Astrocyte (in vitro differentiated cells and primary cell): ENCODE measurements around the gene FAM221B. TPM values are rescaled to one million over a fixed set of nuclear protein-coding genes. Genes with fewer than 3 reads are reported as not detected.

Experiments used
- DNase-seq: peaks from one replicate; pipeline ENCODE4 v3.0.0-alpha.2; 2010; ENCODE audit warnings: low read depth
- FAIRE-seq: peaks from 2 replicates; lab custom pipeline; 2011; peaks lifted over from hg19 to GRCh38; lab: Jason Lieb, UNC
- H2AFZ ChIP-seq: 2 replicates; pipeline ENCODE4 v1.6.0; 2012; ENCODE audit warnings: low read depth, low read length, inconsistent platforms
- H3K27ac ChIP-seq: 2 replicates; pipeline ENCODE4 v1.5.1; 2011; ENCODE audit warnings: low read depth, low read length, inconsistent platforms
- H3K27me3 ChIP-seq: 2 replicates; pipeline ENCODE4 v1.6.0; 2011; ENCODE audit warnings: low read length, inconsistent platforms; ENCODE audit not compliant: insufficient read depth
- H3K36me3 ChIP-seq: 2 replicates; pipeline ENCODE4 v1.5.1; 2011; ENCODE audit warnings: low read length, inconsistent platforms; ENCODE audit not compliant: insufficient read depth
- H3K4me1 ChIP-seq: 2 replicates; pipeline ENCODE4 v1.5.1; 2011; ENCODE audit warnings: low read length, inconsistent platforms; ENCODE audit not compliant: insufficient read depth
- H3K4me2 ChIP-seq: 2 replicates; pipeline ENCODE4 v1.6.0; 2012; ENCODE audit warnings: low read length, inconsistent platforms
- H3K4me3 ChIP-seq: 2 replicates; pipeline ENCODE4 v1.5.1; 2011; ENCODE audit warnings: low read depth, mild to moderate bottlenecking, low read length, inconsistent platforms; ENCODE audit not compliant: insufficient read depth
- H3K79me2 ChIP-seq: 2 replicates; pipeline ENCODE4 v1.6.0; 2012; ENCODE audit warnings: mild to moderate bottlenecking, low read length, inconsistent platforms; ENCODE audit not compliant: insufficient read depth
- H3K9ac ChIP-seq: 2 replicates; pipeline ENCODE4 v1.6.0; 2012; ENCODE audit warnings: mild to moderate bottlenecking, low read length, inconsistent platforms
- H3K9me3 ChIP-seq: 2 replicates; pipeline ENCODE4 v1.5.1; 2012; ENCODE audit warnings: low read depth, mild to moderate bottlenecking, low read length, inconsistent platforms; ENCODE audit not compliant: insufficient read depth
- H4K20me1 ChIP-seq: 2 replicates; pipeline ENCODE4 v1.6.0; 2012; ENCODE audit warnings: low read length, inconsistent platforms; ENCODE audit not compliant: insufficient read depth
- H3K27ac Mint-ChIP-seq: one replicate; pipeline ENCODE4 v1.8.0; 2021; ENCODE audit warnings: mild to moderate bottlenecking, mixed read lengths; ENCODE audit not compliant: unreplicated experiment
- H3K27me3 Mint-ChIP-seq: one replicate; pipeline ENCODE4 v1.8.0; 2021; ENCODE audit warnings: low read depth, mixed read lengths; ENCODE audit not compliant: unreplicated experiment
- H3K36me3 Mint-ChIP-seq: one replicate; pipeline ENCODE4 v1.8.0; 2021; ENCODE audit warnings: low read depth, mixed read lengths; ENCODE audit not compliant: unreplicated experiment
- H3K4me1 Mint-ChIP-seq: one replicate; pipeline ENCODE4 v1.8.0; 2021; ENCODE audit warnings: low read depth, mixed read lengths; ENCODE audit not compliant: unreplicated experiment
- H3K4me3 Mint-ChIP-seq: one replicate; pipeline ENCODE4 v1.8.0; 2021; ENCODE audit warnings: mild to moderate bottlenecking, moderate library complexity, mixed read lengths; ENCODE audit not compliant: unreplicated experiment
- H3K9me3 Mint-ChIP-seq: one replicate; pipeline ENCODE4 v1.8.0; 2021; ENCODE audit warnings: mild to moderate bottlenecking, mixed read lengths; ENCODE audit not compliant: unreplicated experiment
- EZH2 ChIP-seq: IDR thresholded peaks from 2 replicates; pipeline ENCODE4 v1.6.1; 2012; ENCODE audit warnings: mild to moderate bottlenecking, low read length, inconsistent platforms; ENCODE audit not compliant: insufficient read depth
- total RNA-seq: library from RNA; stranded (reverse); gene quantifications from 2 replicates; pipeline ENCODE4 v1.2.1, GENCODE V29; 2021
- TF ChIP-seq, protein P1 (sequence below): IDR thresholded peaks from 2 replicates; pipeline ENCODE4 v1.5.1; 2011; ENCODE audit warnings: low read depth, mild to moderate bottlenecking, inconsistent platforms, low read length, moderate library complexity; ENCODE audit not compliant: insufficient read depth

FAM221B gene
- total RNA-seq, 1 donor from 2014 or later = not detected

DNA sequence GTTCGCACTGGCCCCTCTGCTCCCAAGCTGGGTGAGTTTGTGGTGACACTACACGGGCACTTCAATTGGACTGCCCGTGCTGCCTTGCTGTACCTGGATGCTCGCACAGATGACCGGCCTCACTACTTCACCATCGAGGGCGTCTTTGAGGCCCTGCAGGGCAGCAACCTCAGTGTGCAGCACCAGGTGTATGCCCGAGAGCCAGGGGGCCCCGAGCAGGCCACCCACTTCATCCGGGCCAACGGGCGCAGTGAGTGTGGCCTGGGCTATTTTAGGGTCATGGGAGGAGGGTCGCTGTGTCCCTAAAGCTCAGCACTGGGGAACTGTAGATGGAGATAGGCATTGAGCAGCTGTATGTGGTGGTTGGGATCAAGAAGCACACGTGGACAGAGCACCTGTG is 35.7 kb downstream of the FAM221B start:
- Mint-ChIP-seq H3K27me3 (no peaks in the 10 kb centered on the region), H3K4me3 (peak overlapping the region; percentile 42), H3K4me1 (peaks cover 36% of the 10 kb centered on the region), H3K27ac (peak overlapping the region; percentile 62), H3K9me3 (no peaks in the 10 kb centered on the region), H3K36me3 (peaks cover 1% of the 10 kb centered on the region)
- peak overlapping the region; percentile 89 for H3K4me2 ChIP-seq
- H3K36me3 ChIP-seq = no peaks in the 10 kb centered on the region
- no peaks in the 10 kb centered on the region for H3K9me3 ChIP-seq
- H3K4me3 ChIP-seq = no peak overlapping the region
- peaks cover 30% of the 10 kb centered on the region for H3K4me1 ChIP-seq
- peaks cover 33% of the 10 kb centered on the region for H3K79me2 ChIP-seq
- DNase-seq = no peak
- H3K27me3 ChIP-seq = peaks cover 2% of the 10 kb centered on the region
- TF ChIP-seq EZH2 = no peak
- TF ChIP-seq, protein P1, sequence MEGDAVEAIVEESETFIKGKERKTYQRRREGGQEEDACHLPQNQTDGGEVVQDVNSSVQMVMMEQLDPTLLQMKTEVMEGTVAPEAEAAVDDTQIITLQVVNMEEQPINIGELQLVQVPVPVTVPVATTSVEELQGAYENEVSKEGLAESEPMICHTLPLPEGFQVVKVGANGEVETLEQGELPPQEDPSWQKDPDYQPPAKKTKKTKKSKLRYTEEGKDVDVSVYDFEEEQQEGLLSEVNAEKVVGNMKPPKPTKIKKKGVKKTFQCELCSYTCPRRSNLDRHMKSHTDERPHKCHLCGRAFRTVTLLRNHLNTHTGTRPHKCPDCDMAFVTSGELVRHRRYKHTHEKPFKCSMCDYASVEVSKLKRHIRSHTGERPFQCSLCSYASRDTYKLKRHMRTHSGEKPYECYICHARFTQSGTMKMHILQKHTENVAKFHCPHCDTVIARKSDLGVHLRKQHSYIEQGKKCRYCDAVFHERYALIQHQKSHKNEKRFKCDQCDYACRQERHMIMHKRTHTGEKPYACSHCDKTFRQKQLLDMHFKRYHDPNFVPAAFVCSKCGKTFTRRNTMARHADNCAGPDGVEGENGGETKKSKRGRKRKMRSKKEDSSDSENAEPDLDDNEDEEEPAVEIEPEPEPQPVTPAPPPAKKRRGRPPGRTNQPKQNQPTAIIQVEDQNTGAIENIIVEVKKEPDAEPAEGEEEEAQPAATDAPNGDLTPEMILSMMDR = no peak
- no peak overlapping the region for H3K27ac ChIP-seq
- H2AFZ ChIP-seq = no peak overlapping the region
- H4K20me1 ChIP-seq = peaks cover 3% of the 10 kb centered on the region
- FAIRE-seq = no peak
- H3K9ac ChIP-seq = no peak overlapping the region

DNA sequence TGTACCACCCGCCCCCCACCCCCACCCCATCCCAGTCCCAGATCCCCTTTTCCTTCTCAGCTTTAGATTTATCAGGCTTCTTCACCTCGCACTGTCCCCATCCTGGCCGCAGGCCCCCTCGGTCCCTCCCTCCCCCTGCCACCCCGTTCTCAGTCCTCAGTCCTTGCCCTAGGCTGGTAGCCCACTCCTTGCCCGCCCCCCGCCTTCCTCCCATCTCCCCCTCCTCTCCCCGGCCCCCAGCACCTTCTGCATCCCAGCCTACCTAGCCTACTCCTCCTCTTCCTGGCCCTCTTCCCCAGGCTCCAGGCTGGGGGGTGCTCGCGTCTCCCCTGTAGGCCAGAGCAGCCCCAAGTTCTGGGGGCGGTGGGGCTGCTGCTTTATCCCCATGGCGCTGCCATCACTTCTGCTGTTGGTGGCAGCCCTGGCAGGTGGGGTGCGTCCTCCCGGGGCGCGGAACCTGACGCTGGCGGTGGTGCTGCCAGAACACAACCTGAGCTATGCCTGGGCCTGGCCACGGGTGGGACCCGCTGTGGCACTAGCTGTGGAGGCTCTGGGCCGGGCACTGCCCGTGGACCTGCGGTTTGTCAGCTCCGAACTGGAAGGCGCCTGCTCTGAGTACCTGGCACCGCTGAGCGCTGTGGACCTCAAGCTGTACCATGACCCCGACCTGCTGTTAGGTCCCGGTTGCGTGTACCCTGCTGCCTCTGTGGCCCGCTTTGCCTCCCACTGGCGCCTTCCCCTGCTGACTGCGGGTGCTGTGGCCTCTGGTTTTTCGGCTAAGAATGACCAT is 36.3 kb downstream of the FAM221B start:
- no peak for DNase-seq
- H3K4me1 Mint-ChIP-seq = peaks cover 34% of the 10 kb centered on the region
- Histone ChIP-seq H3K9ac (peak overlapping the region; percentile 85), H3K9me3 (no peaks in the 10 kb centered on the region), H3K36me3 (no peaks in the 10 kb centered on the region), H3K27me3 (peaks cover 2% of the 10 kb centered on the region), H3K4me1 (peaks cover 30% of the 10 kb centered on the region), H3K27ac (no peak overlapping the region), H3K79me2 (peaks cover 29% of the 10 kb centered on the region), H4K20me1 (peaks cover 3% of the 10 kb centered on the region), H3K4me3 (no peak overlapping the region), H3K4me2 (peak overlapping the region; percentile 89), H2AFZ (no peak overlapping the region)
- peak overlapping the region; percentile 62 for H3K27ac Mint-ChIP-seq
- TF ChIP-seq, protein P1 = no peak
- no peak for TF ChIP-seq EZH2
- no peaks in the 10 kb centered on the region for H3K9me3 Mint-ChIP-seq
- H3K4me3 Mint-ChIP-seq = no peak overlapping the region
- FAIRE-seq = no peak
- H3K27me3 Mint-ChIP-seq = no peaks in the 10 kb centered on the region
- peaks cover 1% of the 10 kb centered on the region for H3K36me3 Mint-ChIP-seq
